ES-I3 (cell line): ENCODE data around the gene C10orf67.
A peak's percentile ranks its signal among the peaks of the same experiment; 100 is the strongest.
"Not testable (repeated sequence)": the region's sequence is repeated elsewhere in the genome, so short reads cannot be mapped to it uniquely, and the experiment has no call there.

Source experiments
- H3K36me3 ChIP-seq: 2 replicates; pipeline ENCODE4 v1.6.1; 2013; ENCODE audit warnings: mild to moderate bottlenecking, low read length, control low read depth, moderate library complexity; ENCODE audit not compliant: insufficient read depth
- H3K4me1 ChIP-seq: 2 replicates; pipeline ENCODE4 v1.6.1; 2013; ENCODE audit warnings: mild to moderate bottlenecking, control low read depth, low read length; ENCODE audit not compliant: insufficient read depth
- H3K9ac ChIP-seq: 2 replicates; pipeline ENCODE4 v1.6.1; 2013; ENCODE audit warnings: low read depth, mild to moderate bottlenecking, low read length, moderate library complexity
- H3K9me3 ChIP-seq: 2 replicates; pipeline ENCODE4 v1.6.1; 2013; ENCODE audit warnings: mild to moderate bottlenecking, low read length, moderate library complexity; ENCODE audit not compliant: control insufficient read depth, insufficient read depth

The C10orf67 gene

GRCh38 chr10:23350706-23351105 lies 6.1 kb upstream of the C10orf67 start:
- not testable (repeated sequence) for H3K4me1 ChIP-seq, H3K9ac ChIP-seq, H3K36me3 ChIP-seq, H3K9me3 ChIP-seq

GRCh38 chr10:23345861-23346260 lies 1.3 kb upstream of the C10orf67 start:
- no peak overlapping the region for H3K9ac ChIP-seq
- H3K9me3 ChIP-seq = no peaks in the 10 kb centered on the region
- H3K36me3 ChIP-seq = no peaks in the 10 kb centered on the region
- no peaks in the 10 kb centered on the region for H3K4me1 ChIP-seq

GRCh38 chr10:23343591-23344240 lies 881 bp downstream of the C10orf67 start:
- H3K9me3 ChIP-seq = no peaks in the 10 kb centered on the region
- H3K36me3 ChIP-seq = no peaks in the 10 kb centered on the region
- peak overlapping the region; percentile 55; the same call in 1 of the 2 replicates for H3K9ac ChIP-seq
- no peaks in the 10 kb centered on the region for H3K4me1 ChIP-seq

GRCh38 chr10:23342213-23342884 lies 2.2 kb downstream of the C10orf67 start:
- no peaks in the 10 kb centered on the region for H3K9me3 ChIP-seq
- H3K36me3 ChIP-seq = no peaks in the 10 kb centered on the region
- no peaks in the 10 kb centered on the region for H3K4me1 ChIP-seq
- H3K9ac ChIP-seq = no peak overlapping the region

- no peaks in the 10 kb centered on the region for H3K4me1 ChIP-seq
- H3K9ac ChIP-seq = no peak overlapping the region
- H3K36me3 ChIP-seq = no peaks in the 10 kb centered on the region
- H3K9me3 ChIP-seq = no peaks in the 10 kb centered on the region
Observed at GRCh38 chr10:23341004-23341403, 3.6 kb downstream of the C10orf67 start.

- Histone ChIP-seq H3K36me3 (no peaks in the 10 kb centered on the region), H3K9me3 (no peaks in the 10 kb centered on the region), H3K9ac (no peak overlapping the region), H3K4me1 (no peaks in the 10 kb centered on the region)
Observed at GRCh38 chr10:23340354-23340753, 4.2 kb downstream of the C10orf67 start.

- Histone ChIP-seq H3K9ac (no peak overlapping the region), H3K36me3 (no peaks in the 10 kb centered on the region), H3K4me1 (no peaks in the 10 kb centered on the region), H3K9me3 (no peaks in the 10 kb centered on the region)
Observed at GRCh38 chr10:23338886-23339285, 5.7 kb downstream of the C10orf67 start.

GRCh38 chr10:23338155-23338828 lies 6.3 kb downstream of the C10orf67 start:
- Histone ChIP-seq H3K9ac (no peak overlapping the region), H3K9me3 (no peaks in the 10 kb centered on the region), H3K4me1 (no peaks in the 10 kb centered on the region), H3K36me3 (no peaks in the 10 kb centered on the region)

GRCh38 chr10:23337616-23338015 lies 7.0 kb downstream of the C10orf67 start:
- H3K9me3 ChIP-seq = no peaks in the 10 kb centered on the region
- H3K4me1 ChIP-seq = no peaks in the 10 kb centered on the region
- H3K9ac ChIP-seq = no peak overlapping the region

GRCh38 chr10:23331567-23332301 lies 12.9 kb downstream of the C10orf67 start:
- H3K4me1 ChIP-seq = no peaks in the 10 kb centered on the region
- no peaks in the 10 kb centered on the region for H3K36me3 ChIP-seq
- H3K9me3 ChIP-seq = no peaks in the 10 kb centered on the region
- no peak overlapping the region for H3K9ac ChIP-seq

More at GRCh38 chr10:23337616-23338015, 7.0 kb downstream of the C10orf67 start:
- no peaks in the 10 kb centered on the region for H3K36me3 ChIP-seq

GRCh38 chr10:23330948-23331347 lies 13.6 kb downstream of the C10orf67 start:
- Histone ChIP-seq H3K4me1 (no peaks in the 10 kb centered on the region), H3K9ac (no peak overlapping the region), H3K36me3 (no peaks in the 10 kb centered on the region), H3K9me3 (no peaks in the 10 kb centered on the region)

GRCh38 chr10:23326544-23327307 lies 17.9 kb downstream of the C10orf67 start:
- H3K9me3 ChIP-seq = no peaks in the 10 kb centered on the region

GRCh38 chr10:23325132-23325531 lies 19.5 kb downstream of the C10orf67 start:
- no peaks in the 10 kb centered on the region for H3K9me3 ChIP-seq

More at GRCh38 chr10:23326544-23327307, 17.9 kb downstream of the C10orf67 start:
- Histone ChIP-seq H3K9ac (no peak overlapping the region), H3K36me3 (no peaks in the 10 kb centered on the region), H3K4me1 (no peaks in the 10 kb centered on the region)

GRCh38 chr10:23324351-23324750 lies 20.2 kb downstream of the C10orf67 start:
- no peaks in the 10 kb centered on the region for H3K9me3 ChIP-seq
- no peaks in the 10 kb centered on the region for H3K36me3 ChIP-seq
- no peak overlapping the region for H3K9ac ChIP-seq
- no peaks in the 10 kb centered on the region for H3K4me1 ChIP-seq

More at GRCh38 chr10:23325132-23325531, 19.5 kb downstream of the C10orf67 start:
- Histone ChIP-seq H3K36me3 (no peaks in the 10 kb centered on the region), H3K9ac (no peak overlapping the region), H3K4me1 (no peaks in the 10 kb centered on the region)
